SK-N-SH (cell line): ENCODE results near the gene RBBP8. TPM values are rescaled to one million over a fixed set of nuclear protein-coding genes. Genes with fewer than 3 reads are reported as not detected.

ENCODE experiments used
- CTCF ChIA-PET: fragments of 300-600, 350-600 bp; formaldehyde crosslinking; extraction: SDS; loops from one replicate; lab custom pipeline; 2021; lab: Yijun Ruan, JAX
- POLR2A ChIA-PET: fragments of 350-600 bp; sonication (Branson Sonifier 250); formaldehyde crosslinking; extraction: SDS; loops from one replicate; lab custom pipeline; 2020; ENCODE audit warnings: antibody characterized with exemption, inconsistent platforms; lab: Yijun Ruan, JAX
- DNase-seq: peaks from one replicate; pipeline ENCODE4 v3.0.0; 2012
- H2AFZ ChIP-seq: fragments of 200-600 bp; sonication (generic); 2 replicates; pipeline ENCODE4 v1.8.1; 2016; ENCODE audit warnings: antibody characterized with exemption, mild to moderate bottlenecking, low read depth
- H3F3A ChIP-seq: fragments of 200-600 bp; sonication (generic); replicated peaks from 2 replicates; pipeline ENCODE3; 2016; ENCODE audit warnings: antibody characterized with exemption, mild to moderate bottlenecking; ENCODE audit not compliant: insufficient read depth
- H3K27ac ChIP-seq, 2 experiments: fragments of 200-500 bp in 1 of 2; fragments of 200-600 bp in 1 of 2; sonication (Bioruptor generic) in 1 of 2; sonication (generic), shearing (Covaris generic) in 1 of 2; 2 replicates each; pipeline versions ENCODE4 v1.5.1 to v1.6.1; 2014 to 2016; ENCODE audit warnings: low read depth in 2 of 2, inconsistent platforms in 1 of 2, low read length in 1 of 2, mild to moderate bottlenecking in 1 of 2, mixed read lengths in 1 of 2
- H3K27me3 ChIP-seq: fragments of 200-600 bp; sonication (generic), shearing (Covaris generic); 2 replicates; pipeline ENCODE4 v1.6.1; 2016; ENCODE audit warnings: mixed run types; ENCODE audit not compliant: insufficient read depth
- H3K36me3 ChIP-seq, 2 experiments: fragments of 200-500 bp in 1 of 2; fragments of 200-600 bp in 1 of 2; sonication (Bioruptor generic) in 1 of 2; sonication (generic) in 1 of 2; replicated peaks in 1 of 2; 2 replicates each; pipeline versions ENCODE3 to v1.5.1; 2014 to 2016; ENCODE audit warnings: low read length in 1 of 2, mild to moderate bottlenecking in 1 of 2; ENCODE audit not compliant: insufficient read depth in 2 of 2, control insufficient read depth in 1 of 2
- H3K4me1 ChIP-seq, 2 experiments: fragments of 200-500 bp in 1 of 2; fragments of 200-600 bp in 1 of 2; sonication (Bioruptor generic) in 1 of 2; sonication (generic), shearing (Covaris generic) in 1 of 2; 2 replicates each; pipeline versions ENCODE4 v1.5.1 to v1.6.1; 2014 to 2016; ENCODE audit warnings: low read depth in 1 of 2, low read length in 1 of 2, mixed run types in 1 of 2; ENCODE audit not compliant: insufficient read depth in 2 of 2, control insufficient read depth in 1 of 2
- H3K4me2 ChIP-seq: fragments of 200-600 bp; sonication (generic), shearing (Covaris generic); 2 replicates; pipeline ENCODE4 v1.6.1; 2017; ENCODE audit warnings: mixed run types
- H3K4me3 ChIP-seq, 2 experiments: fragments of 200-500 bp in 1 of 2; fragments of 200-600 bp in 1 of 2; sonication (Bioruptor generic) in 1 of 2; sonication (generic), shearing (Covaris generic) in 1 of 2; 2 replicates each; pipeline versions ENCODE4 v1.5.1 to v1.8.1; 2014 to 2016; ENCODE audit warnings: low read depth in 2 of 2, inconsistent platforms in 1 of 2, low read length in 1 of 2, mild to moderate bottlenecking in 1 of 2, mixed read lengths in 1 of 2, moderate library complexity in 1 of 2
- H3K79me2 ChIP-seq: fragments of 200-600 bp; sonication (generic); 2 replicates; pipeline ENCODE4 v1.8.1; 2017; ENCODE audit warnings: mild to moderate bottlenecking; ENCODE audit not compliant: insufficient read depth
- H3K9ac ChIP-seq: fragments of 200-600 bp; sonication (generic); 2 replicates; pipeline ENCODE4 v1.6.1; 2017; ENCODE audit warnings: mixed run types
- H3K9me2 ChIP-seq: fragments of 200-600 bp; sonication (generic); 2 replicates; pipeline ENCODE4 v1.6.1; 2017; ENCODE audit warnings: mixed run types
- H3K9me3 ChIP-seq: fragments of 200-600 bp; sonication (generic); 2 replicates; pipeline ENCODE4 v1.6.1; 2017; ENCODE audit warnings: mixed run types, mild to moderate bottlenecking, moderate library complexity
- H4K20me1 ChIP-seq: fragments of 200-600 bp; sonication (generic); 2 replicates; pipeline ENCODE4 v1.6.1; 2017; ENCODE audit warnings: mild to moderate bottlenecking, mixed run types; ENCODE audit not compliant: insufficient read depth
- EP300 ChIP-seq, 2 experiments: IDR thresholded peaks; 2 replicates each; pipeline versions ENCODE4 v1.4.0 to v1.6.1; 2012; ENCODE audit warnings: borderline replicate concordance in 1 of 2, low read depth in 1 of 2, low read length in 1 of 2
- EZH2phosphoT487 ChIP-seq: fragments of 200-600 bp; sonication (generic); IDR thresholded peaks from 2 replicates; pipeline ENCODE4 v1.6.1; 2017; ENCODE audit warnings: low read depth, mixed run types, mild to moderate bottlenecking, antibody characterized with exemption, moderate library complexity, borderline replicate concordance
- FOXJ3 ChIP-seq: sonication (generic); formaldehyde crosslinking; IDR thresholded peaks from 2 replicates; pipeline ENCODE4 v1.5.1; 2020; ENCODE audit warnings: mild to moderate bottlenecking, missing genetic modification reagents
- FOXM1 ChIP-seq: IDR thresholded peaks from 2 replicates; pipeline ENCODE4 v1.4.0; 2012; ENCODE audit warnings: low read depth, mild to moderate bottlenecking
- JUND ChIP-seq: IDR thresholded peaks from 2 replicates; pipeline ENCODE4 v1.4.0; 2012
- MXI1 ChIP-seq: IDR thresholded peaks from 2 replicates; pipeline ENCODE4 v1.6.1; 2012; ENCODE audit warnings: mild to moderate bottlenecking, low read depth, low read length, improper control_type of control experiment
- RAD21 ChIP-seq: IDR thresholded peaks from 2 replicates; pipeline ENCODE4 v1.6.1; 2012; ENCODE audit warnings: mild to moderate bottlenecking, low read length
- REST ChIP-seq: IDR thresholded peaks from 2 replicates; pipeline ENCODE4 v1.6.1; 2012; ENCODE audit warnings: mild to moderate bottlenecking, low read depth, low read length, moderate library complexity
- RFX5 ChIP-seq: IDR thresholded peaks from 2 replicates; pipeline ENCODE4 v1.6.1; 2012; ENCODE audit warnings: mild to moderate bottlenecking, improper control_type of control experiment, low read length
- TCF12 ChIP-seq: IDR thresholded peaks from 2 replicates; pipeline ENCODE4 v1.4.0; 2012
- USF1 ChIP-seq: IDR thresholded peaks from 2 replicates; pipeline ENCODE4 v1.4.0; 2012; ENCODE audit warnings: low read depth, borderline replicate concordance
- YY1 ChIP-seq: IDR thresholded peaks from 2 replicates; pipeline ENCODE4 v1.4.0; 2012; ENCODE audit warnings: low read depth, mild to moderate bottlenecking
- WGBS: methylation state at CpG from one replicate; pipeline ENCODE4 v1.1.6; 2017; ENCODE audit warnings: low lambda C conversion rate; 5-methylcytosine and 5-hydroxymethylcytosine counted together
- polyA plus RNA-seq, 3 experiments: library from polyadenylated mRNA; depleted of rRNA; stranded (reverse); fragments of >200 nt; gene quantifications; 2 replicates each; pipeline ENCODE4 v1.2.3, GENCODE V29; 2012
- TF ChIP-seq, protein P1 (sequence below): IDR thresholded peaks from 2 replicates; pipeline ENCODE4; 2012
- TF ChIP-seq, protein P2 (sequence below): fragments of 150-350 bp; IDR thresholded peaks from 2 replicates; pipeline ENCODE4 v1.6.1; 2017; ENCODE audit warnings: antibody characterized with exemption, low read length, low read depth, borderline replicate concordance

Gene RBBP8
- polyA plus RNA-seq, 1 of the 3 experiments (the other 2 are of a cell fraction), result 9.6 TPM

GRCh38 chr18:23066504-23067039, 133.4 kb downstream of the RBBP8 start:
- no peak for DNase-seq
- Histone ChIP-seq H3K4me2 (no peak overlapping the region), H3K27ac (no peak overlapping the region), H3K9ac (no peak overlapping the region), H3K27me3 (no peaks in the 10 kb centered on the region), H3F3A (no peaks in the 10 kb centered on the region), H3K79me2 (no peaks in the 10 kb centered on the region), H3K36me3 (no peaks in the 10 kb centered on the region), H3K9me2 (no peaks in the 10 kb centered on the region), H3K9me3 (no peaks in the 10 kb centered on the region), H3K4me3 (no peak overlapping the region), H3K4me1 (no peaks in the 10 kb centered on the region), H4K20me1 (no peaks in the 10 kb centered on the region), H2AFZ (no peak overlapping the region)
- ChIA-PET POLR2A (no interaction called here), CTCF (interaction anchor here (0.8 to 2.2 kb wide), 3 partner anchors 13 to 50 kb away, joined by 3 to 8 read pairs (median 3); no protein-coding TSS in a partner anchor)
- TF ChIP-seq EP300 (IDR thresholded peaks at IDR 0.05; ENCODE audit: borderline replicate concordance in 1 of 2, low read depth in 1 of 2, low read length in 1 of 2), result no peak
- 87% methylated on average over 5 of the region's 5 CpGs for WGBS

DNA sequence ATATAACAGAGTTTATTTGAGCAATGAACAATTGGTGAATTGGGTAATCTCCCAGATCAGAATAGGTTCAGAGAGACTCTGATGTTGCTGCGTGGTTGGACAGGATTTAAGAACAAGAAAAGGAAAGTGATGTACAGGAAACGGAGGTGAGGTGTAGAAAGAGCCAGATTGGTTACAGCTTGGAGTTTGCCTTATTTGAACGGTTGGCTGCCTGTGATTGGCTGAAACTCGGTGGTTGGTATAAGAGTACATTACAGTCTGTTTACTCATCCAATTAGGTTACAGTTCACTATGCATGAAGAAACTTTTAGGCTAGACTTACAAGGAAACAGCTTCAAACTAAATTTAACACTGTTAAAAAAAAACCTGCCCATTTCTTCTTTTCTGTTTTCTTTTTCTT, 134.1 kb downstream of the RBBP8 start:
- Histone ChIP-seq H3K27ac (no peak overlapping the region), H3K79me2 (no peaks in the 10 kb centered on the region), H3K4me3 (no peak overlapping the region), H3K4me2 (no peak overlapping the region), H3K27me3 (no peaks in the 10 kb centered on the region), H4K20me1 (no peaks in the 10 kb centered on the region), H3F3A (no peaks in the 10 kb centered on the region), H3K9me2 (no peaks in the 10 kb centered on the region), H3K9ac (no peak overlapping the region), H3K36me3 (no peaks in the 10 kb centered on the region), H2AFZ (no peak overlapping the region), H3K9me3 (no peaks in the 10 kb centered on the region), H3K4me1 (no peaks in the 10 kb centered on the region)
- TF ChIP-seq, protein P1, sequence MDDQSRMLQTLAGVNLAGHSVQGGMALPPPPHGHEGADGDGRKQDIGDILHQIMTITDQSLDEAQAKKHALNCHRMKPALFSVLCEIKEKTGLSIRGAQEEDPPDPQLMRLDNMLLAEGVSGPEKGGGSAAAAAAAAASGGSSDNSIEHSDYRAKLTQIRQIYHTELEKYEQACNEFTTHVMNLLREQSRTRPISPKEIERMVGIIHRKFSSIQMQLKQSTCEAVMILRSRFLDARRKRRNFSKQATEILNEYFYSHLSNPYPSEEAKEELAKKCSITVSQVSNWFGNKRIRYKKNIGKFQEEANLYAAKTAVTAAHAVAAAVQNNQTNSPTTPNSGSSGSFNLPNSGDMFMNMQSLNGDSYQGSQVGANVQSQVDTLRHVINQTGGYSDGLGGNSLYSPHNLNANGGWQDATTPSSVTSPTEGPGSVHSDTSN, result no peak
- no peak for TF ChIP-seq FOXJ3 (CRISPR knock-in tag)
- TF ChIP-seq, protein P2, sequence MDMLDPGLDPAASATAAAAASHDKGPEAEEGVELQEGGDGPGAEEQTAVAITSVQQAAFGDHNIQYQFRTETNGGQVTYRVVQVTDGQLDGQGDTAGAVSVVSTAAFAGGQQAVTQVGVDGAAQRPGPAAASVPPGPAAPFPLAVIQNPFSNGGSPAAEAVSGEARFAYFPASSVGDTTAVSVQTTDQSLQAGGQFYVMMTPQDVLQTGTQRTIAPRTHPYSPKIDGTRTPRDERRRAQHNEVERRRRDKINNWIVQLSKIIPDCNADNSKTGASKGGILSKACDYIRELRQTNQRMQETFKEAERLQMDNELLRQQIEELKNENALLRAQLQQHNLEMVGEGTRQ, result no peak
- TF ChIP-seq TCF12, result no peak
- 46% methylated on average over 4 of the region's 4 CpGs for WGBS
- CTCF ChIA-PET, result interaction anchor here (0.8 to 2.2 kb wide), 3 partner anchors 13 to 51 kb away, joined by 3 to 8 read pairs (median 3); no protein-coding TSS in a partner anchor
- no peak for DNase-seq
- POLR2A ChIA-PET, result no interaction called here

DNA sequence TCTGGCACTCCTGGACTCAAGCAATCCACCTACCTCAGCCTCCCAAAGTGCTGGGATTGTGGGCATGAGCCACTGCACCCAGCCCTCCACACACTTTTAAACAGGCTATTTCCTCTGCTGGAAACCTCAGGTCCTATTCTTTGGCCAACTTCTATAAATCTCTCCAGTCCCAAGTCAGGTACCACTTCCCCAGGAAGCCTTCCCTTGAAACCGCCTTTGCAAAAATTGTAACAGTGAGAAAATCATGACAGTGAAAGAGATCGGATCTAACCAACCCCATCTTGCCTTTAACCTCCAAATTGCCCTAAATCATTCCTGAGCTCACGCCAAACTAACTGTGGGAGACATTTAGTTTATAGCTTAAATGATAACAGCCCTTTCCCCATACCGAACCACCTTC, 134.9 kb downstream of the RBBP8 start:
- no peak for DNase-seq
- ChIA-PET POLR2A (no interaction called here), CTCF (no interaction called here)
- no peaks in the 10 kb centered on the region for H3K36me3 ChIP-seq
- H4K20me1 ChIP-seq, result no peaks in the 10 kb centered on the region
- H3F3A ChIP-seq, result no peaks in the 10 kb centered on the region
- H3K9ac ChIP-seq, result no peak overlapping the region
- H3K4me3 ChIP-seq, result no peak overlapping the region
- WGBS, result 95% methylated on average over 4 of the region's 4 CpGs
- H3K9me2 ChIP-seq, result no peaks in the 10 kb centered on the region
- no peaks in the 10 kb centered on the region for H3K79me2 ChIP-seq
- H3K4me1 ChIP-seq, result no peaks in the 10 kb centered on the region
- H2AFZ ChIP-seq, result no peak overlapping the region
- H3K4me2 ChIP-seq, result no peak overlapping the region
- H3K9me3 ChIP-seq, result no peaks in the 10 kb centered on the region
- H3K27me3 ChIP-seq, result no peaks in the 10 kb centered on the region
- H3K27ac ChIP-seq, result no peak overlapping the region
- no peak for TF ChIP-seq JUND
- no peak for TF ChIP-seq RFX5
- TF ChIP-seq RAD21, result no peak
- TF ChIP-seq YY1, result no peak
- TF ChIP-seq MXI1, result no peak
- no peak for TF ChIP-seq REST
- no peak for TF ChIP-seq TCF12
- no peak for TF ChIP-seq EZH2phosphoT487
- TF ChIP-seq USF1, result no peak
- no peak for TF ChIP-seq FOXM1
